HG03520 (cell line): Measurements from ENCODE around the gene PLN.

ENCODE experiments used
- ATAC-seq: cut with Tn5 transposase; IDR thresholded peaks from one replicate; pipeline ENCODE4 v1.9.1; 2021; ENCODE audit warnings: mild to moderate bottlenecking, moderate library complexity; ENCODE audit not compliant: unreplicated experiment

The PLN gene

GRCh38 chr6:118548136-118548535 lies at the start of gene PLN:
Gene PLN (plus strand): TSS chr6:118548296. CDS start chr6:118558922, 10,626 bp downstream.
- ATAC-seq, result no peak

- ATAC-seq, result no peak
These were observed 47.7 kb upstream of the PLN start for GRCh38 chr6:118500130-118501015.

- ATAC-seq, result no peak
These were observed 47.0 kb upstream of the PLN start for GRCh38 chr6:118501099-118501498.

GRCh38 chr6:118501765-118502164 lies 46.3 kb upstream of the PLN start:
- ATAC-seq, result no peak

GRCh38 chr6:118502169-118502568 lies 45.9 kb upstream of the PLN start:
- no peak for ATAC-seq

DNA sequence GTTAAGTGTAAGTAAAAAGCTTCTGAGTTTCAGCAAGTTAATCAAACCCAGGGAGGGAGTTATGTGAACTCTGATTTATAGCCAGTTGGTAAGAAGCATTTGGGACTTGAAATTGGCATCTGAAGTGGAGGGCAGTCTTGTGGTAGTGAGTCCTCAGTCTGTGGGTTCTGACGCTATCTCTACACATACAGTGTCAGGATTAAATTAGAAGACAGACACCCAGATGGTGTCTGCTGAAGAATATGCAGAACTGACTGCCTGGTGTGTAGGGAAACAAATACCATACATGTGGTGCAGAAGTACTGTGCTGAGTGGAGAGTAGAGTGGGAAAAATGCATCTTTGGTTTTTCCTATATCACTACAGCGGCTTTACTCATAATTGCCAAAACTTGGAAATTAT lies 43.5 kb upstream of the PLN start:
- ATAC-seq, result no peak

DNA sequence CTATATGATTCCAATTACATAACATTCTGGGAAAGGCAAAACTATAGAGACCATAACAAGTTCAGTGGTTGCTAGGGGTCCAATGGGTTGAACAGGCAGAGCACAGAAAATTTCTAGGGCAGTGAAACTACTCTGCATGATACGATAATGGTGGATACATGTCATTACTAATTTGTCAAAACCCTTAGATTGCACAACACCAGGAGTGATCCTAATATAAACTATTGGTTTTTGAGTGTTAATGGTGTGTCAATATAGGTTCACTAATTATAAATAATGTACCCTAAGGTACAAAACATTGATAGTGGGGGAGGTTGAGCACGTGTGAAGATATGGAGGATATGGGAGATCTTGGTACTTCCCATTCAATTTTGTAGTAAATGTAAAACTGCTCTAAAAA lies 42.4 kb upstream of the PLN start:
- ATAC-seq, result no peak

GRCh38 chr6:118506071-118506638 lies 41.9 kb upstream of the PLN start:
- ATAC-seq, result no peak

DNA sequence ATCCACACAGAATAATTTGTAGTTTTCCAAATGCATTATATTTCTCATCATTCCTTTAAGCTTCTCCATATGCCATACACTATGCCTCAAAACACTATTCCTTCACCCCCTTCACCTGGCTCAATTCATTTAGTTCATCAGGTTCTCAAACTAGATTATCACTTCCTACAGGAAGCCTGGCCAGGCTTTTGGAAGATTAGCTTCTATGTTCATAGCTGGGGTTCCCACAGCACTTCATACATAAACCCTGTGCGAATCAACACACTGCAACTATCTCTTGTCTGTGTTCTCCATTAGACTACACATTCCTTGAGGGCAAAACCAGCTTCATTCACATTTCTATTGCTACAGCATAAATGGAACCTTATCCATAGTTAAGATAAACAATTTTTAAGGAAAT lies 40.5 kb upstream of the PLN start:
- no peak for ATAC-seq

- no peak for ATAC-seq
These were observed 39.0 kb upstream of the PLN start for GRCh38 chr6:118509009-118509617.

DNA sequence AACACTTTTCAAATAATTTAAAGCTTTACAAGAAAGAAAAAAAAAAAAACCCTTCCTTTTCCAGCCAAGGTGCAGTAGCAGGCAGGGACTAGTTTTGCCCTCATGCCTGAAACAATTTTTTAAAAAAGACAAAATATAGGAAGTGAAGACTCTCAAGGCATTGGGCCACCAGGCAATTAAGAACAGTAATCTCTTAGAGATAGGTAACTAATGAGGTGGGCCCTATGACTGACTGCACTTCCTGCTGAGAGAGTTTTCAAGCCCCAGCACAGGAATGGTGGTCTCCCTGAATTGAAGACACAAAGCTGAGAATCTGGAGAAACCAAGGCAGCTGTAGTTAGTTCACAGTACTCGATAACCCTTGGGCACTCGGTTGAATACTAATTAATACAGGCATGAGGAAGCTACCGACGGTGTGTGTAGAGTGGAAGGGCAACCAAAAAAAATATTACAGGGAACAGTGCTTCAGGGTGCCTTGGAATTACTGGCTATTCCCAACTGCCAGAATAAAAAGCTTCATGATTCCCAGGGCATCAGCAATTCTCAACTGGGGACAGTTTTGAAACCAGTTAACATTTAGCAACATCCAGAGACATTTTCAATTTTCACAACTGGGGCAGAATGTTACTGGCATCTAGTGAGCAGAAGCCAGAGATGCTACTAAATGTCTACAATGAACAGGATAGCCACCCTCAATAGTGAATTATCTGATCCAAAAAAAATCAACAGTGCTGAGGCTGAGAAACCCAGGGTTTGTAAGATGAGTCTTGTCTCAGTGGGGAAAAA lies 36.0 kb upstream of the PLN start:
- ATAC-seq, result no peak

DNA sequence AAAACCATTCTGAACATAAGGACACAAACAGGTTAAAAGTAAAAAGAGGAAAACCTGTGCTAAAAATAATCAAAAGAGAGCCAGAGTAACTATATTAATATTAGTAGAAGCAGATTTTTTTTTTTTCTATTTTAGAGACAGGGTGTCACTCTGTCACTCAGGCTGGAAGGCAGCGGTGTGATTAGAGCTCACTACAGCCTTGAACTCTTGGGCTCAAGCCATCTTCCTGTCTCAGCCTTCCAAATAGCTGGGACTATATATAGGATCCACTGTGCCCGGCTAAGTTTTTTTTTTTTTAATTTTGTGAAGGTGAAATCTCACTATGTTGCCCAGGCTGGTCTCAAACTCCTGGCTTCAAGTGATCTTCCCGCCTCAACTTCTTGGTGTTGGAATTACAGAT lies 33.4 kb upstream of the PLN start:
- no peak for ATAC-seq

GRCh38 chr6:118522422-118522821 lies 25.7 kb upstream of the PLN start:
- no peak for ATAC-seq

GRCh38 chr6:118523216-118523615 lies 24.9 kb upstream of the PLN start:
- peak; percentile 51 for ATAC-seq

DNA sequence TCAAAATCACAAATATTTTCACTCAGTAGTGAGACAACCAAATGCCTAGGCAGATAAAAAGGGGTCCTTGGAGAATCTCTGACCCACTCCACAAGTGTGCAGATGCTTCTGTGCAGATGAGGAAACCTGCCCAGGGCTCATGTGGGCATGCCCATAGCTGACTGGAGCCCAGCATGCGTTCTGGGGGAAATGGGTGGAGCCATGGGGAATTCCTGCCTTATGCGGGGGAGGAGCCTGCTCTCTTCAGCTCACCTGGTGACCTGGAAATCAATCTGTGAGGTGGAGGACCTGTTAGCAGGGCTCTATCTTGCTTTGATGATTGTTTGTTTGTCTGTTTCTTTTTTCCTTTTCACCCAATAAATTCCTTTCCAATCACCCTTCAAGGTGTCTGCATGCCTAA lies 23.4 kb upstream of the PLN start:
- ATAC-seq, result no peak

GRCh38 chr6:118525913-118526780 lies 21.9 kb upstream of the PLN start:
- no peak for ATAC-seq

DNA sequence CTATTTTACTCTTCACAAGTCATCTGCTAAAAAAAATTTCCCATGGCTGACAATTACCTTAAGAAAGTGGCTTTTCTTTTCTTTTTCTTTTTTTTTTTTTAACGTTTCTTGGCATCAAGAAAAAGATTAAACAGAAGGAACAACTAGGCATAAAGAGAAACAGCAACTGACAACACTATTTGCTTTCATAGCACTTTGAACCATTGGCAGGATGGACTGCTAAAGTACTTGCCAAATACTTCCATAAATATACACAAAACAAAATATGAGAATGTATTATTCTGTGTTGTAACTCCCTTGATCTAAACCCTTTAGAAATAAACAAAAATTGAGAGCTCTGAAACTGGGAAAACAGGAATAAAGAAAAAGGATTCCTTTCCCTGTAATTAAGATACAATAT lies 20.0 kb upstream of the PLN start:
- ATAC-seq, result no peak

- no peak for ATAC-seq
These were observed 18.3 kb upstream of the PLN start for GRCh38 chr6:118529756-118530155.

DNA sequence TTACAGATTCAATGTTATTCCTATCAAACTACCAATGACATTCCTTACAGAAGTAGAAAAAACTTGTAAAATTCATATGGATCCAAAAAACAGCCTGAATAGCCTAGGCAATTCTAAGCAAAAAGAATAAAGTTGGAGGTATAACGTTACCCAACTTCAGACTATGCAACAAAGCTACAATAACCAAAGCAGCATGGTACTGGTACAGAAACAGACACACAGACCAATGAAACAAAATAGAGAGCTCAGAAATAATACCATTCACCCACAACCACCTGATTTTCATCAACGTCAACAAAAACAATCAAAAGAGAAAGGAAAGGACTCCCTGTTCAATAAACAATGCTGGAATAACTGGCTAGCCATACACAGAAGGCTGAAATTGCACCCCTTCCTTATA lies 17.2 kb upstream of the PLN start:
- no peak for ATAC-seq

DNA sequence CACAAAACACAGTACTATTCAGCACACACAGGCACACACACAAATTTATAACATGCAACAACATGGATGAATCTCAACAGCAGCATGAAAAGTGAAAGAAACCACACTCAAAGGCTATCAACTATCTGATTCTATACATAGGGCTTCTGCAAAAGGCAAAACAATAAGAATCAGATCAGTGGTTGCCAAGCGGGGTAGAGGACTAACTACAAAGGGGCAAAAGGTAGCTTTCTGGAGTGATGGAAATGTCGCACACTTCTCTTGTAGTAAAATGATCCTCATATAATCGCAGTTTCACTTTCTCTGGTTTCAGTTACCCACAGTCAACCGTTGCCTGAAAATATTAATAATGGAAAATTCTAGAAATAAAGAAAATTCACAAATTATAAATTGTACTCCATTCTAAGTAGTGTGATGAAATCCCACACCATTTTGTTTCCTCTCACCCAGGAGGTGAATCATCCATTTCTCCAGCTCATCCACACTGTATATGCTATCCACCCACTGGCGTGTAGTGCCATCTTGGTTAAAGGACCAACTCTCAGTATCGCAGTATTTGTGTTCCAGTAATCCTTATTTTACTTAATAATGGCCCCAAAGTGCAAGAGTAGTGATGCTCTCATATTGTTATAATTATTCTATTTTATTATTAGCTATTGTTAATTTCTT lies 12.8 kb upstream of the PLN start:
- no peak for ATAC-seq
